Lower lobe of right lung (tissue), 2 donors: Measurements from ENCODE around the gene EYA2. TPM values are rescaled to one million over a fixed set of nuclear protein-coding genes. Genes with fewer than 3 reads are reported as not detected.

Experiments used
- ATAC-seq, 2 donors: fragments of 200-7000 bp; cut with Tn5 transposase; one replicate each; pipeline ENCODE4 v1.9.1; 2020 to 2022; ENCODE audit warnings: mild to moderate bottlenecking in 2 of 2, moderate library complexity in 2 of 2
- DNase-seq: peaks from one replicate; pipeline ENCODE4 v3.0.0-alpha.2; 2020
- H3K27ac ChIP-seq: fragments of 200-600 bp; one replicate; pipeline ENCODE4 v1.8.0; 2022
- H3K27me3 ChIP-seq: fragments of 200-600 bp; one replicate; pipeline ENCODE4 v1.8.0; 2022; ENCODE audit warnings: low read depth
- H3K36me3 ChIP-seq: fragments of 200-600 bp; one replicate; pipeline ENCODE4 v1.8.0; 2022; ENCODE audit warnings: mild to moderate bottlenecking
- H3K4me1 ChIP-seq: fragments of 200-600 bp; one replicate; pipeline ENCODE4 v1.8.0; 2022
- H3K4me3 ChIP-seq: fragments of 200-600 bp; one replicate; pipeline ENCODE4 v1.8.0; 2022; ENCODE audit warnings: mild to moderate bottlenecking
- H3K9me3 ChIP-seq: fragments of 200-600 bp; one replicate; pipeline ENCODE4 v1.8.0; 2022
- intact Hi-C: fragments of 100-400 bp; cut with DNase I; formaldehyde crosslinking; loops from one replicate; pipeline ENCODE4 v1.11.0; 2022
- total RNA-seq: library from RNA; stranded (reverse); fragmentation: NEBNext Ultra II Directional; extraction: Animal tissue kit (Norgen Biotek cat#: 25700); gene quantifications from one replicate; pipeline ENCODE4 v1.2.1, GENCODE V29; 2021
- TF ChIP-seq, protein P1 (sequence below): fragments of 200-600 bp; IDR thresholded peaks from one replicate; pipeline ENCODE4 v1.8.0; 2022; ENCODE audit warnings: antibody characterized with exemption, mild to moderate bottlenecking
- donor health status: DM: no; HTN: yes; CAD: no; lungs with severe emphysema.

EYA2 gene
- total RNA-seq, 1 donor from 2014 or later: 3.5 TPM

DNA sequence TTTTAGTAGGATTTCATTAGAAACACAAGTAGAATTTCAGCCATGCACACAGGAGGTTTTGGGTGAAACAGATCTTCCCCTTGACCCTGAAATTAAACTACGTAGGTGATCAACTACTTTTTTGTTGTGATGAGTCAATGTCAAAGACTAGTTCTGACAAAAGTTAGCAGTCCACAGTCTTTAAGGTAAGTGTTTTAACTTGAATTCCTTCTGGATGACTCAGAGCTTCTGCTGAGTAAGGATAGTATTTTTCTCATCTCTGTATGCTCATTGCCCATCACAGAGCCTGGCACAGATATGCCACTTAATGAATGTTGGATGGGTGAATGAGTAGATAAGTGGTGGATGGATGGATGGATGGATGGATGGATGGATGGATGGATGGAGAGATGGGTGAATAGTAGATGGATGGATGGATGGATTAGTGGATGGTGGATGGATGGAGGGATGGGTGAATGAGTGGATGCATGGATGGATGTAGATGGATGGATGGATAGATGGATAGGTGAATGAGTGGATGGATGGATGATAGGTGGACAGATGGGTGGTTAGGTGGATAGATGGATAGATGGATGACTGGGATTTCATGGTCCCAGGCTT lies 296.5 kb downstream of the EYA2 start:
- no peak overlapping the region for H3K4me3 ChIP-seq
- H3K36me3 ChIP-seq: no peaks in the 10 kb centered on the region
- H3K27me3 ChIP-seq: no peaks in the 10 kb centered on the region
- H3K27ac ChIP-seq: no peak overlapping the region
- H3K9me3 ChIP-seq: no peaks in the 10 kb centered on the region
- TF ChIP-seq, protein P1, sequence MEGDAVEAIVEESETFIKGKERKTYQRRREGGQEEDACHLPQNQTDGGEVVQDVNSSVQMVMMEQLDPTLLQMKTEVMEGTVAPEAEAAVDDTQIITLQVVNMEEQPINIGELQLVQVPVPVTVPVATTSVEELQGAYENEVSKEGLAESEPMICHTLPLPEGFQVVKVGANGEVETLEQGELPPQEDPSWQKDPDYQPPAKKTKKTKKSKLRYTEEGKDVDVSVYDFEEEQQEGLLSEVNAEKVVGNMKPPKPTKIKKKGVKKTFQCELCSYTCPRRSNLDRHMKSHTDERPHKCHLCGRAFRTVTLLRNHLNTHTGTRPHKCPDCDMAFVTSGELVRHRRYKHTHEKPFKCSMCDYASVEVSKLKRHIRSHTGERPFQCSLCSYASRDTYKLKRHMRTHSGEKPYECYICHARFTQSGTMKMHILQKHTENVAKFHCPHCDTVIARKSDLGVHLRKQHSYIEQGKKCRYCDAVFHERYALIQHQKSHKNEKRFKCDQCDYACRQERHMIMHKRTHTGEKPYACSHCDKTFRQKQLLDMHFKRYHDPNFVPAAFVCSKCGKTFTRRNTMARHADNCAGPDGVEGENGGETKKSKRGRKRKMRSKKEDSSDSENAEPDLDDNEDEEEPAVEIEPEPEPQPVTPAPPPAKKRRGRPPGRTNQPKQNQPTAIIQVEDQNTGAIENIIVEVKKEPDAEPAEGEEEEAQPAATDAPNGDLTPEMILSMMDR: no peak
- ATAC-seq (no peak), DNase-seq (no peak)
- intact Hi-C loops: no loop called here
- H3K4me1 ChIP-seq: peaks cover 6% of the 10 kb centered on the region

DNA sequence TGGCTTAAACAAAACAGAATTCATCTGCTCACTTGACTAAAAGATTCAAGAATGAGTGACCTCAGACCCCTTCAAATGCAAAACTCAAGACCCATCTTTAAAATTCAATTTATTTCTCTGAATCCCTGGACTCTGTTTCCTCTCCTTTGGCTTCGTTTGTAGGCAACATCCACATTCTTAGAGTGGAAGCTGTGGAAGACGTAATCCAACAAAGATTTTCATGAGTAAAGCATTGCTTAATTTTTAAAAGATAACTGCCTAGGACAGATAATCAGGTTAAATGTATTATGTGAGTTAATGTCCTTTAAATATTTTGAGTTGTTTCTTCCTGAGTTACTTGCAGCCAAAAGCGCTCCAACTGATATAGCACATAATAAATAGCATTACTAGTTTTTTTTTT lies 297.3 kb downstream of the EYA2 start:
- Histone ChIP-seq H3K4me1 (peaks cover 12% of the 10 kb centered on the region), H3K9me3 (no peaks in the 10 kb centered on the region), H3K27me3 (no peaks in the 10 kb centered on the region), H3K4me3 (no peak overlapping the region), H3K27ac (no peak overlapping the region), H3K36me3 (no peaks in the 10 kb centered on the region)
- TF ChIP-seq, protein P1: no peak
- no peak for ATAC-seq
- DNase-seq: no peak
- intact Hi-C loops: no loop called here

DNA sequence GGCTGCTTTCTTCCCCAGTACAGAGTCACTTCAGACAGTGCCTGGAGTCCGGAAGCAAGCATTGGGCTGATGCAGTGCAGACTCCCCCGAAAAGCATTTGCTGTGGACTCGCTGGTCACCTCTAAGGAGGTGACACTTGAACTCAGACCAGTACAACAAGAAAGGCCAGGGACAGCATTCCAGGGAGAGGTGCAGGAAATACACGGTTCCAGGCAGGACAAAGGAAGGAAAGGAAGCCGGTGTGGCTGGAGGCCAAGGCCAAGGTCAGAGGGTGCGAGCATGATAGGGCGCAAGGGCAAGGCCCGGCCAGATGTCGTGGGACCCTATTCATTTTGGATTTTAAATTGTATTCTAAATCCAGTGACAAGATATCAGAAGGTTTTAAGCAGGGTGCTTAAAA lies 300.9 kb downstream of the EYA2 start:
- Histone ChIP-seq H3K4me3 (no peak overlapping the region), H3K27ac (no peak overlapping the region), H3K9me3 (no peaks in the 10 kb centered on the region), H3K27me3 (no peaks in the 10 kb centered on the region), H3K4me1 (peaks cover 12% of the 10 kb centered on the region), H3K36me3 (no peaks in the 10 kb centered on the region)
- ATAC-seq: no peak
- TF ChIP-seq, protein P1: no peak
- no peak for DNase-seq
- intact Hi-C loops: no loop called here

DNA sequence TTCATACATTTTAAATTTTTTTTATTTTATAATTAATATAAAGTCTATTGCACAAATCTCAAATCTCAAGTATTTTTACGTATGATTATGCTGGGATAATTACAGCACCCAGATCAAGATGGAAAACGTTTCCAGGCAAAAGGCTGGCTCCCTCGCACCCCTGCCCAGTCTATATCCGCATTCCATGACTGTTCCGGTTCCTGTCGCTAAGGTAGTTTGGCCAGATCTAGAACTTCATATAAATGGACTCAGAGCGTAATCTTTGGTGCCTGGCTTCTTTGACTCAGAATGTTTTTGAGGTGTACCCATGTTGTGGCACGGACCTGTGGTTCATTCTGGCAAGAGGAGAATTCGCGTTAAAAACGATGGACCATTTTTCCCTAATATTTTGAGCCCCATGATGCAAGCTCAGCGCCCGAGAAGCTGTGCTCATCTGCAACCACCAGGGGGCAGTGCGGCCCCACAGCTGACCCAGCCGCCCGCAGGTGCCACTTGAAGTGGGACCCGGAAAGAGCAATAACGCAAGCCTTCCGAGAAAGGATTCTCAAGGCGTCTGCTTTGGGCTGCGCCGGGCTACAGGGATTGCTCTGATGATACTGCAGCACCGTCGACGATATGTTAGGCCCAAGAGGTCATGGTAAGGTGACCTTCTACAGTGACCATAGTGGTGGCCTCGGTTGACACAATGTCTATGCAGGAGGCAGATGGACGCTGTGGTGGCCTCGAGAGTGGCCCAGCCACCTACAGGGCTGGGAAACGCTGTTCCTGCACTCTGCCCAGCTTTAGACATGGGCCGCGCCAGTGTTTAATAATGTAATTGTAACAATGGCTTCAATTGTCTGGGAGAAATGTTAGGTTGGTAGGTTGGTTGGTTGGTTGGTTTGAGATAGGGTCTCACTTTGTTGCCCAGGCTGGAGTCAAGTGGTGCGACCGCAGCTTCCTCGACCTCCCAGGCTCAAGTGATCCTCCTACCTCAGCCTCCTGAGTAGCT lies 301.7 kb downstream of the EYA2 start:
- Histone ChIP-seq H3K27me3 (no peaks in the 10 kb centered on the region), H3K36me3 (no peaks in the 10 kb centered on the region), H3K4me1 (peaks cover 12% of the 10 kb centered on the region), H3K9me3 (no peaks in the 10 kb centered on the region), H3K27ac (no peak overlapping the region), H3K4me3 (no peak overlapping the region)
- intact Hi-C loops: no loop called here
- TF ChIP-seq, protein P1: peak; percentile 95
- ATAC-seq (peak; percentile 85 to 93), DNase-seq (peak; percentile 82)

DNA sequence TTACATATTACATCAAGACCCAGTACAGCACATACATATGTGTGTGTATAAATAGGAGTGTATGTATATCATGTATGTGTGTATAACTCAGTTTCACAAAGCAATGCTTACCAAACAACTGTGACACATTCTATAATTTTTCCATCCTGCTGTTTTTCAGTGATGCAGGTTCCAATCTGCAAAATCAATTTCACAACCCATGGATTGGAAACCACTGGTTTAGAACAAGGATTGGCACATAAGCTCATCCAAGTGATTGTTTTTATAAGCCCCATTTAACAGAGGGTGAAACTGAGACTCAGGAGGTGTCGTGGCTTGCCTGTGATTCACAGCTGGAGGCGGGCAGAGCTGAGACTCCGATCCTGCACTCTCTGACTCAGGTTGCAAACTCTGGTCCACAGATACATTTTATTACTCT lies 303.6 kb downstream of the EYA2 start:
- H3K27me3 ChIP-seq: no peaks in the 10 kb centered on the region
- H3K4me1 ChIP-seq: peaks cover 12% of the 10 kb centered on the region
- no peaks in the 10 kb centered on the region for H3K36me3 ChIP-seq
- TF ChIP-seq, protein P1: no peak
- H3K4me3 ChIP-seq: no peak overlapping the region
- ATAC-seq: no peak
- no peaks in the 10 kb centered on the region for H3K9me3 ChIP-seq
- intact Hi-C loops: no loop called here
- no peak for DNase-seq
- no peak overlapping the region for H3K27ac ChIP-seq
